DLD1 (cell line): ENCODE measurements around the gene RBM10.

Experiments used
- in situ Hi-C: cut with HindIII; loops from 2 replicates; pipeline ENCODE4 v1.10.0; 2017; ENCODE audit warnings: low sequenced_read_pairs

Gene RBM10

GRCh38 chrX:47197526-47197925 lies 52.5 kb downstream of the RBM10 start:
- in situ Hi-C loops: no loop called here

GRCh38 chrX:47198026-47198686 lies 53.1 kb downstream of the RBM10 start:
- in situ Hi-C loops: no loop called here

- in situ Hi-C loops: no loop called here
Observed at GRCh38 chrX:47198687-47199080, 53.7 kb downstream of the RBM10 start.

- in situ Hi-C loops: no loop called here
Observed at GRCh38 chrX:47199286-47199685, 54.3 kb downstream of the RBM10 start.

GRCh38 chrX:47200385-47201150 lies 55.5 kb downstream of the RBM10 start:
- in situ Hi-C loops: no loop called here

GRCh38 chrX:47201345-47201944 lies 56.4 kb downstream of the RBM10 start:
- in situ Hi-C loops: no loop called here

- in situ Hi-C loops: no loop called here
Observed at GRCh38 chrX:47202316-47202715, 57.3 kb downstream of the RBM10 start.

GRCh38 chrX:47202877-47203276 lies 57.9 kb downstream of the RBM10 start:
- in situ Hi-C loops: no loop called here

- in situ Hi-C loops: no loop called here
Observed at GRCh38 chrX:47204970-47205369, 59.9 kb downstream of the RBM10 start.

GRCh38 chrX:47206316-47206715 lies 61.3 kb downstream of the RBM10 start:
- in situ Hi-C loops: no loop called here

GRCh38 chrX:47208108-47208507 lies 63.1 kb downstream of the RBM10 start:
- in situ Hi-C loops: no loop called here

- in situ Hi-C loops: no loop called here
Observed at GRCh38 chrX:47209508-47210238, 64.7 kb downstream of the RBM10 start.

- in situ Hi-C loops: no loop called here
Observed at GRCh38 chrX:47210661-47211425, 65.8 kb downstream of the RBM10 start.

GRCh38 chrX:47212381-47213293 lies 67.6 kb downstream of the RBM10 start:
- in situ Hi-C loops: no loop called here

- in situ Hi-C loops: no loop called here
Observed at GRCh38 chrX:47214435-47215077, 69.5 kb downstream of the RBM10 start.

- in situ Hi-C loops: no loop called here
Observed at GRCh38 chrX:47215291-47215900, 70.4 kb downstream of the RBM10 start.

- in situ Hi-C loops: no loop called here
Observed at GRCh38 chrX:47216393-47216925, 71.4 kb downstream of the RBM10 start.

GRCh38 chrX:47217121-47217851 lies 72.3 kb downstream of the RBM10 start:
- in situ Hi-C loops: no loop called here
